Vagina (tissue), 2 donors: ENCODE results near the gene CD58.

Experiments
- POLR2A ChIP-seq, 2 donors: fragments of 450-650 bp; IDR thresholded peaks; one replicate each; pipeline ENCODE4 v1.6.1; 2017; ENCODE audit warnings: antibody characterized with exemption in 2 of 2, mild to moderate bottlenecking in 2 of 2, moderate library complexity in 2 of 2
- POLR2AphosphoS5 ChIP-seq, 2 donors: sonication (generic); formaldehyde crosslinking; IDR thresholded peaks; one replicate each; pipeline ENCODE4 v1.9.0; 2017; ENCODE audit warnings: antibody characterized with exemption in 2 of 2, mild to moderate bottlenecking in 2 of 2, low read depth in 1 of 2; ENCODE audit not compliant: insufficient read depth in 1 of 2
- TF ChIP-seq, protein P1 (sequence below), 3 experiments: fragments of 450-650 bp in 2 of 3; fragments of 200-600 bp in 1 of 3; sonication (generic) in 1 of 3; IDR thresholded peaks; one replicate each; pipeline ENCODE4 v1.5.1; 2017 to 2019; ENCODE audit warnings: antibody characterized with exemption in 3 of 3, mild to moderate bottlenecking in 2 of 3, moderate library complexity in 2 of 3

DNA sequence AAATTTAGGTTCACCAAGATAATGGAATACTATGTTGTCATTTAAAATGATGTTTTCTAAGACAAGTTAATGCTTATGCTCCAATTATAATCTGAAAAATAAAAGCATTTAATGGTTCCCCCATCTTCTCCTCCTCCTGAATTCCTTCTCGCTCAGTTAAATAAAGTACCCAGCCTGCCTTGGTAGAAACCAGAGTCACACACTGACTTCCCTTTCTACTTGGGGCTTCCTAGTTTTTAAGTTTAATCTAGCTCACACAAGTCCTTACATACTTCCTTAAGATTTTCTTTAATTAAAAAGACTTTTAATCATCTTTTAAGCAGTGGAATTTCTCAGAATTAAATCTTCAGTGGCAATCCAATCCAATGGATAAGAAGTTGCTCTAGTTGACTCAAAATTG, 32.9 kb downstream of the CD58 start:
- TF ChIP-seq, protein P1, sequence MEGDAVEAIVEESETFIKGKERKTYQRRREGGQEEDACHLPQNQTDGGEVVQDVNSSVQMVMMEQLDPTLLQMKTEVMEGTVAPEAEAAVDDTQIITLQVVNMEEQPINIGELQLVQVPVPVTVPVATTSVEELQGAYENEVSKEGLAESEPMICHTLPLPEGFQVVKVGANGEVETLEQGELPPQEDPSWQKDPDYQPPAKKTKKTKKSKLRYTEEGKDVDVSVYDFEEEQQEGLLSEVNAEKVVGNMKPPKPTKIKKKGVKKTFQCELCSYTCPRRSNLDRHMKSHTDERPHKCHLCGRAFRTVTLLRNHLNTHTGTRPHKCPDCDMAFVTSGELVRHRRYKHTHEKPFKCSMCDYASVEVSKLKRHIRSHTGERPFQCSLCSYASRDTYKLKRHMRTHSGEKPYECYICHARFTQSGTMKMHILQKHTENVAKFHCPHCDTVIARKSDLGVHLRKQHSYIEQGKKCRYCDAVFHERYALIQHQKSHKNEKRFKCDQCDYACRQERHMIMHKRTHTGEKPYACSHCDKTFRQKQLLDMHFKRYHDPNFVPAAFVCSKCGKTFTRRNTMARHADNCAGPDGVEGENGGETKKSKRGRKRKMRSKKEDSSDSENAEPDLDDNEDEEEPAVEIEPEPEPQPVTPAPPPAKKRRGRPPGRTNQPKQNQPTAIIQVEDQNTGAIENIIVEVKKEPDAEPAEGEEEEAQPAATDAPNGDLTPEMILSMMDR (IDR thresholded peaks at IDR 0.05), result no peak
- TF ChIP-seq POLR2A (IDR thresholded peaks at IDR 0.05) (no peak), POLR2AphosphoS5 (IDR thresholded peaks at IDR 0.05; ENCODE audit: insufficient read depth in 1 of 2, low read depth in 1 of 2) (no peak)
